Measurements from ENCODE around the gene TIAM1.

- TF ChIP-seq, protein P1, sequence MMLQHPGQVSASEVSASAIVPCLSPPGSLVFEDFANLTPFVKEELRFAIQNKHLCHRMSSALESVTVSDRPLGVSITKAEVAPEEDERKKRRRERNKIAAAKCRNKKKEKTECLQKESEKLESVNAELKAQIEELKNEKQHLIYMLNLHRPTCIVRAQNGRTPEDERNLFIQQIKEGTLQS (CRISPR knock-in tag; conservative IDR thresholded peaks at IDR 0.05): no peak
- TF ChIP-seq, protein P2, sequence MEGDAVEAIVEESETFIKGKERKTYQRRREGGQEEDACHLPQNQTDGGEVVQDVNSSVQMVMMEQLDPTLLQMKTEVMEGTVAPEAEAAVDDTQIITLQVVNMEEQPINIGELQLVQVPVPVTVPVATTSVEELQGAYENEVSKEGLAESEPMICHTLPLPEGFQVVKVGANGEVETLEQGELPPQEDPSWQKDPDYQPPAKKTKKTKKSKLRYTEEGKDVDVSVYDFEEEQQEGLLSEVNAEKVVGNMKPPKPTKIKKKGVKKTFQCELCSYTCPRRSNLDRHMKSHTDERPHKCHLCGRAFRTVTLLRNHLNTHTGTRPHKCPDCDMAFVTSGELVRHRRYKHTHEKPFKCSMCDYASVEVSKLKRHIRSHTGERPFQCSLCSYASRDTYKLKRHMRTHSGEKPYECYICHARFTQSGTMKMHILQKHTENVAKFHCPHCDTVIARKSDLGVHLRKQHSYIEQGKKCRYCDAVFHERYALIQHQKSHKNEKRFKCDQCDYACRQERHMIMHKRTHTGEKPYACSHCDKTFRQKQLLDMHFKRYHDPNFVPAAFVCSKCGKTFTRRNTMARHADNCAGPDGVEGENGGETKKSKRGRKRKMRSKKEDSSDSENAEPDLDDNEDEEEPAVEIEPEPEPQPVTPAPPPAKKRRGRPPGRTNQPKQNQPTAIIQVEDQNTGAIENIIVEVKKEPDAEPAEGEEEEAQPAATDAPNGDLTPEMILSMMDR (IDR thresholded peaks at IDR 0.05): no peak
- TF ChIP-seq, protein P3, sequence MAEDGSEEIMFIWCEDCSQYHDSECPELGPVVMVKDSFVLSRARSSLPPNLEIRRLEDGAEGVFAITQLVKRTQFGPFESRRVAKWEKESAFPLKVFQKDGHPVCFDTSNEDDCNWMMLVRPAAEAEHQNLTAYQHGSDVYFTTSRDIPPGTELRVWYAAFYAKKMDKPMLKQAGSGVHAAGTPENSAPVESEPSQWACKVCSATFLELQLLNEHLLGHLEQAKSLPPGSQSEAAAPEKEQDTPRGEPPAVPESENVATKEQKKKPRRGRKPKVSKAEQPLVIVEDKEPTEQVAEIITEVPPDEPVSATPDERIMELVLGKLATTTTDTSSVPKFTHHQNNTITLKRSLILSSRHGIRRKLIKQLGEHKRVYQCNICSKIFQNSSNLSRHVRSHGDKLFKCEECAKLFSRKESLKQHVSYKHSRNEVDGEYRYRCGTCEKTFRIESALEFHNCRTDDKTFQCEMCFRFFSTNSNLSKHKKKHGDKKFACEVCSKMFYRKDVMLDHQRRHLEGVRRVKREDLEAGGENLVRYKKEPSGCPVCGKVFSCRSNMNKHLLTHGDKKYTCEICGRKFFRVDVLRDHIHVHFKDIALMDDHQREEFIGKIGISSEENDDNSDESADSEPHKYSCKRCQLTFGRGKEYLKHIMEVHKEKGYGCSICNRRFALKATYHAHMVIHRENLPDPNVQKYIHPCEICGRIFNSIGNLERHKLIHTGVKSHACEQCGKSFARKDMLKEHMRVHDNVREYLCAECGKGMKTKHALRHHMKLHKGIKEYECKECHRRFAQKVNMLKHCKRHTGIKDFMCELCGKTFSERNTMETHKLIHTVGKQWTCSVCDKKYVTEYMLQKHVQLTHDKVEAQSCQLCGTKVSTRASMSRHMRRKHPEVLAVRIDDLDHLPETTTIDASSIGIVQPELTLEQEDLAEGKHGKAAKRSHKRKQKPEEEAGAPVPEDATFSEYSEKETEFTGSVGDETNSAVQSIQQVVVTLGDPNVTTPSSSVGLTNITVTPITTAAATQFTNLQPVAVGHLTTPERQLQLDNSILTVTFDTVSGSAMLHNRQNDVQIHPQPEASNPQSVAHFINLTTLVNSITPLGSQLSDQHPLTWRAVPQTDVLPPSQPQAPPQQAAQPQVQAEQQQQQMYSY (CRISPR knock-in tag; IDR thresholded peaks at IDR 0.05): no peak
- TF ChIP-seq NR2C2 (CRISPR knock-in tag; IDR thresholded peaks at IDR 0.05) (no peak), FOXP4 (CRISPR knock-in tag; IDR thresholded peaks at IDR 0.05) (no peak), ZNF232 (CRISPR knock-in tag; IDR thresholded peaks at IDR 0.05) (no peak), ZBTB43 (CRISPR knock-in tag; IDR thresholded peaks at IDR 0.05) (no peak), ELF4 (CRISPR knock-in tag; IDR thresholded peaks at IDR 0.05; ENCODE audit: low read depth) (no peak)
- TF ChIP-seq, protein P4, sequence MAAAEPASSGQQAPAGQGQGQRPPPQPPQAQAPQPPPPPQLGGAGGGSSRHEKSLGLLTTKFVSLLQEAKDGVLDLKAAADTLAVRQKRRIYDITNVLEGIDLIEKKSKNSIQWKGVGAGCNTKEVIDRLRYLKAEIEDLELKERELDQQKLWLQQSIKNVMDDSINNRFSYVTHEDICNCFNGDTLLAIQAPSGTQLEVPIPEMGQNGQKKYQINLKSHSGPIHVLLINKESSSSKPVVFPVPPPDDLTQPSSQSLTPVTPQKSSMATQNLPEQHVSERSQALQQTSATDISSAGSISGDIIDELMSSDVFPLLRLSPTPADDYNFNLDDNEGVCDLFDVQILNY (CRISPR knock-in tag; IDR thresholded peaks at IDR 0.05): no peak
- TF ChIP-seq, protein P5, sequence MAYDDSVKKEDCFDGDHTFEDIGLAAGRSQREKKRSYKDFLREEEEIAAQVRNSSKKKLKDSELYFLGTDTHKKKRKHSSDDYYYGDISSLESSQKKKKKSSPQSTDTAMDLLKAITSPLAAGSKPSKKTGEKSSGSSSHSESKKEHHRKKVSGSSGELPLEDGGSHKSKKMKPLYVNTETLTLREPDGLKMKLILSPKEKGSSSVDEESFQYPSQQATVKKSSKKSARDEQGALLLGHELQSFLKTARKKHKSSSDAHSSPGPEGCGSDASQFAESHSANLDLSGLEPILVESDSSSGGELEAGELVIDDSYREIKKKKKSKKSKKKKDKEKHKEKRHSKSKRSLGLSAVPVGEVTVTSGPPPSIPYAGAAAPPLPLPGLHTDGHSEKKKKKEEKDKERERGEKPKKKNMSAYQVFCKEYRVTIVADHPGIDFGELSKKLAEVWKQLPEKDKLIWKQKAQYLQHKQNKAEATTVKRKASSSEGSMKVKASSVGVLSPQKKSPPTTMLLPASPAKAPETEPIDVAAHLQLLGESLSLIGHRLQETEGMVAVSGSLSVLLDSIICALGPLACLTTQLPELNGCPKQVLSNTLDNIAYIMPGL (CRISPR knock-in tag; IDR thresholded peaks at IDR 0.05): no peak
Observed at GRCh38 chr21:31297806-31298205, 46.3 kb downstream of the TIAM1 start.

Data from WTC11 (cell line).